Right renal pelvis (tissue), 4 donors: Measurements from ENCODE around the gene LRRC17. TPM values are rescaled to one million over a fixed set of nuclear protein-coding genes. Genes with fewer than 3 reads are reported as not detected.

ENCODE experiments used
- DNase-seq, 4 donors: peaks; one replicate each; pipeline ENCODE4 v3.0.0-alpha.2; 2013; ENCODE audit warnings: low read depth in 4 of 4, low spot score in 3 of 4, missing footprints in 1 of 4
- polyA plus RNA-seq, 4 donors: library from polyadenylated mRNA; unstranded; fragments of 120-200 nt; gene quantifications; one replicate each; pipeline ENCODE4 v1.2.1, GENCODE V29; 2013; ENCODE audit not compliant: insufficient read length in 4 of 4

LRRC17 gene
- polyA plus RNA-seq, 4 donors, result 75.0 to 97.2 (median 87.6) TPM

DNA sequence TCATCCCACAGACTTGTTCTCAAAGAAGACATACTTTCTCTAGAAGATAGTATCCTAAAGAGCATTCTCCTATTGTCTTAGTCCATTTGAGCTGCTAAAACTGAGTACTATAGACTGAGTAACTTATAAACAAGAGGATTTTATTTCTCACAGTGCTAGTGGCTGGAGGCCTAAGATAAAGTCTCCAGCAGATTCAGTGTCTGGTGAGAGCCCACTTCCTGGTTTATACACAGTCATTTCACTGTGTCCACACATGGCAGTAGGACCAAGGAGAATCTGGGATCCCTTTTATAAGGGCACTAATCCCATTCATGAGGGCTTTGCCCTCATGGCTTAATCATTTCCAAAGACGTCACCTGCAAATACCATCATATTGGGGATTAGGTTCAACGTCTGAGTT, 68.7 kb downstream of the LRRC17 start:
- DNase-seq, result no peak

DNA sequence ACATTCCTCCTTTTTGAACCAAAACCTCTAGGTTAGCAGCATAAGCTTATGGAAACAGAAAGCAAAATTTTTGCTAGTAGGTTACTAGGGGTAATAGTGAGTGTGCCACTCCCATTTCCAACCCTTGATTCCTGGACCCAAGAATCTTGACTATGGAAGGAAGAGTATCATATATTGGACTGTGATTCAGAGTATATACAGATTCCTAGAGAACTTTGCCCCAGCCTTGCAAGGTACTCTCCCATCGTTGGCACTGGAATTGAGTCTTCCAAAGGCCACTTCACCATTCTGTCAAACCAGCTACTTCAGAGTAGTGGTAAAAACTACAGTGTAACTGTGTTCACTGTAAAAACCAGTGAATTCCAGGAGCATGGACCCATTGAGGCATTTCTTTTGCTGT, 69.4 kb downstream of the LRRC17 start:
- DNase-seq, result no peak

DNA sequence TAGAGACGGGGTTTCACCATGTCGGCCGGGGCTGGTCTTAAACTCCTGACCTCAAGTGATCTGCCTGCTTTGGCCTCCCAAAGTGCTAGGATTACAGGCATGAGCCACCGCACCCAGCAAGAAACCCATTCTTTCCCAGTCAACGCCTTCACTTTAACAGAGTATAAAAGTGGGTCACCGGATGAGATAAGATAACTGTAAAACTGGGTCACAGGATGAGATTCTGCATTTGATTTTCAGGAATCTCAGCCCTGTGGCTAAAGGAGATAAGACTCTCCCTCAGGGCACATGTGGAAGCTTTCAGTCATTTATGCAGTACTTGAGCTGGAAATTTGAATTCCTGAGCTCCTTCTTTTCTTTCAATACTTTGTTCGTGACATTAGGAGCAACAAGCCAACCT, 70.8 kb downstream of the LRRC17 start:
- no peak for DNase-seq

DNA sequence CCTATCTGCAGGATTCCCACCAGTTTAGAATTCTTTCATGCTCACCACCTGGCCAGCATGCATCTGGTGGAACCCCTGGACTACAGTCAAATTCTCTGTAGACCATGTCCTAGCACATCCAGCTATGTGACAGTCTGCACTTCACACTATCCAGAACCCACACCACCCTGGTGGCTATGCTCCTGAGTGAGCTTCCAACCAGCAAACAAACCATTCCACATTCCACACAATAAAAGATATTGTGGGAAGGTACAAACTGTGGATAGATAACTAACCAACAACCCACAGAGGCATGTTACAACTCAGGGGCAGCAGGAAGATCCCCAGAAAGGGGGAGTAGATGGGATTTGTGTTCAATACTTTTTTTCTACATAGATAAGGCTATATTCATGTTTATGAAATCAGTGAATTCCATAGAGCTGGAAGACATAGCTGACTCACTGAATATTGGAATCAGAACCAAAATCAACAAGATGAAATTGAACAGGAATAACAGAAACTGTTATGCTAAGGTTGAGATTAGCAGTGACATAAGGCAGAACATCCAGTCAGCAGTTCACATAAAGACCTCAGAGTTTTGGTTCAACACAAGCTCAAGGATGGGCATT, 72.5 kb downstream of the LRRC17 start:
- no peak for DNase-seq

DNA sequence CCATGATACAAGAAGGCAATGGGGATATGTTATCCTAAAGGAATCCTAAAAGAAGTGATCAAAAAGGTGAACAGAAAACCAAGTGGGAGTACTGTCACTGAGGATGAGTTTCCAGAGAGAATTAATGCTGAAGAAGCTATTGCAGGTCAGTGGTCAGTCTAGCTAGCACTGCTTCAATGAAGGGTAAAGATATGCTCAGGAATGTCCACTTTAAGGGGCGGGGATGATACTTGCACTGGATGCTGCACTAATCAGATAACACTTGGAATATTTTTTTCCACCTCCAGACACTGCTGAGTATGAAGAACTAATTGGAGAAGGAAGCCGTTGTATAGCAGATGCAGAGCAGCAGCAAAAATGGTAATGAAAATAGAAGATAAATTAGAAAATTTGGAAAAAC, 75.3 kb downstream of the LRRC17 start:
- no peak for DNase-seq

DNA sequence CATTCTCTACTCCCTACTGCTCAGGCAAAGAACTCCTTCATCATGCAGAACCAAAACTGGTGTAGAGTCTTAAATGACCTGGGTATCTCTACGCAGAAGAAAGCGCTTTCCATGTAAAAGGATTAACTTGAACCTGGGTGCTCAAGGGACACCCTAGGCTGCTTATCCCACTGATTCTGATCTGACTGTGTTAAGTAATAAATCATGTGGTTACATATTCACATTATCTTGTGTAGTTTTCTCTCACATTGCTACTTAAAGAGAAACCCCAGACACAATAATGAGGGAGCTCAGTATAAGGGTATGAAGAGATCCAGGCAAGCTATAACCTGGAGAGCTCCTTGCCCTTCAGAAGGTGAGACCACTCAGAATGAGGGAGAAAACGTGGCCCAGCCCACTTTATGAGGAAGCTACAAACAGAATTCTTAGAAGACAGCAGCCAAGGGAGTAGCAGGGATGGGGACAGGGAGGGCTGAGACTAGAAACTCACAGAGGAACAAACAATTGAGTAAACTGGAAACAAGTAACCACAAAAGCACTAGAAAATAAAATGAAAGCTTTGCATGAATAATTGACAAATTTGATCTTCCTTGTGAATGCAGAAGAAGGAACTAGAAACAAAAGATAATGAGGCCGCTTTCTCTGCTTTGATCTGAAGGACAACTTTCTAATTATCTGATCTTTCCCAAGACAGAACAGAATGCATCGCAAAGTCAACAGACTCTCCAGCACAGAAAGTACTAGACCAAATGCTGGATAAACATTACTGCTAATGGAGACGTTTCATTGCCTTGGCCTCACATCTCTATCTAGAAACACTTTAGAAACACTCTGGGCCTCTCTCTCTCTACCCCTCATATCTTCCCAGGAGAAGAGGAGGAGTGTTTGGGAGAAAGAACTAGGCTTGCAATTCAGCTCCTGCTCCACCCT, 76.1 kb downstream of the LRRC17 start:
- no peak for DNase-seq

DNA sequence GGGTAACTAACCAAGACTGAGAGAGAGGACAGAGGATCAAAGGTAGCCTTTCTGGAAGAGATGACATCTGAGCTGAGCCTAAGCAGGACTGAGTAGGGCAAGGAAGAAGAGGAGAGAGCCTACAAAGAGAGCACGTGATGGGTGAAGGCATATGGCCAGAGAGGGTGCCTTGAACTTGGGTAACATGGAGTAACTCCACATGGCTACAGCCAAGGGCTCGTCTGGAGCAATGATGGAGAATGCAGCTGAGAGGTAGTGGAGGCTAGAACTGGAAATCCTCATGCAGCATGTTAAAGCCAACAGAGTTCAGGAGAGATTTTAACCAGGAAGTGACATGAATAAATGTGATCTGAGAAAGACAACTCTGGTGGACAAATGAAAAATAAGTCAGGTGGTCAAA, 77.8 kb downstream of the LRRC17 start:
- no peak for DNase-seq

DNA sequence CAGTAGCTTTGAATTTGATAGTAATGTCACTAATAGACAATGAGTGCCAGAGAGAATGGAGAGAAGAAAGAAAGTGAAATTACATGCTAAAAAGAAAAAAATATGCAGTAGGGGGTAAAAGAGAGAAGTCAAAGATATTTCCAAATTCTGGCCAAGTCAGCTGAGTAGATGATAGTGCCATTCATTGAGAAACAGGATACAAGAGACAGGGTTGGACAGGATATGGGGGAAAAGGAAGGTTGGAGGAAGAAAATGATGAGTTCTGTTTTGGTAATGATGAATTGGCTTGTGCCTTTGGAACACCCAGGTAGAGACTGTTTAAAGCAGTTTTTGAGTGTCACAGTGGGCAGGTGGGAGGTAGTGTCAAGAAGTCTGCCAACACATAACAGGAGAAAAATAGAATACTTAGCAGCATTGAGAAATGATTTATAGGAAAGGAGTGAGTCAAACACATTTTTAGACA, 78.3 kb downstream of the LRRC17 start:
- no peak for DNase-seq

DNA sequence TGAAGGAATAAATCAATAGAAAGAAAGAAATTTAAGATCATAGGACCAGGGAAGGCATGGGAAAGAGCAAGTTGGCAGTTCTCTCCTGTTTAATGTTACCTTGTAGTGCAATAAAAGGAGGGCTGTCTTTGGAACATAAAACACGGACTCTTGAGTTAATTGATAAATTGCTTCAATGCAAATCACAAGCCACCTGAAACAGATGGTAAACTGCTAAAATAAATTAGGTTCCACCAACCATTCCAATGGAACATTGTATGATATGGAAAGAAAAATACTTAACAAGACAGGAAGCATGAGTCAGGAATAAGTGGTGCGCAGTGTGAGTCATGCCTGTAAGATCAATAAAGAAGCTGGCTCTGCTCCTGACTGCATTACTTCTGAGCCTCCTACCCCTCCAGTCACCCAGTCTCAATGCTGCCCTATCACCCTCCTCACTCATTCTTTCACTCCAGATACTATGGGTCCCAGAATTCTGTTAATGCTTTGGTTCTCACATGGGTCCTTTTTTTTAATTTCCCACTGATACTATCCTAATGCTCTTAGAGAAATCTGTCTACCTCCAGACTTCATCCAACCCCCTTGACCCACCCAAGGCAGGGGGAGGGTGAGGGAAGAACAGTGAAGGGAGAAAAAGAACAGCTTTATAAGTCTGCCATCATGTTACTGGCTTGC, 78.9 kb downstream of the LRRC17 start:
- no peak for DNase-seq

DNA sequence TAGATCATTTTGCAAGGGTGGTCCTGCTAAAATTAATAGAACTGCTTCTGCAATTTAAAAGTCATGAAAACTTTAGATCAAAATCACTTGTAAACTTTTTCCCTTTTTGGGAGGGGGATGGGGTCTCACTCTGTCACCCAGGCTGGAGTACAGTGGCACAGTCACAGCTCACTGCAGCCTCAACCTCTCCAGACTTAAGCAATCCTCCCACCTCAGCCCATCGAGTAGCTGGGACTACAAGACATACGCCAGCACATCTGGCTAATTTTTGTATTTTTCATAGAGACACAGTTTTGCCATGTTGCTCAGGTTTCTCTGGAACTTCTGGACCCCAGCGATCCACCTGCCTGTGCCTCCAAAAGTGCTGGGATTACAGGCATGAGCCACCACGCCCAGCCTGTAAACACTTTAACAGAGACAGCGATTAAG, 79.7 kb downstream of the LRRC17 start:
- DNase-seq, result no peak

DNA sequence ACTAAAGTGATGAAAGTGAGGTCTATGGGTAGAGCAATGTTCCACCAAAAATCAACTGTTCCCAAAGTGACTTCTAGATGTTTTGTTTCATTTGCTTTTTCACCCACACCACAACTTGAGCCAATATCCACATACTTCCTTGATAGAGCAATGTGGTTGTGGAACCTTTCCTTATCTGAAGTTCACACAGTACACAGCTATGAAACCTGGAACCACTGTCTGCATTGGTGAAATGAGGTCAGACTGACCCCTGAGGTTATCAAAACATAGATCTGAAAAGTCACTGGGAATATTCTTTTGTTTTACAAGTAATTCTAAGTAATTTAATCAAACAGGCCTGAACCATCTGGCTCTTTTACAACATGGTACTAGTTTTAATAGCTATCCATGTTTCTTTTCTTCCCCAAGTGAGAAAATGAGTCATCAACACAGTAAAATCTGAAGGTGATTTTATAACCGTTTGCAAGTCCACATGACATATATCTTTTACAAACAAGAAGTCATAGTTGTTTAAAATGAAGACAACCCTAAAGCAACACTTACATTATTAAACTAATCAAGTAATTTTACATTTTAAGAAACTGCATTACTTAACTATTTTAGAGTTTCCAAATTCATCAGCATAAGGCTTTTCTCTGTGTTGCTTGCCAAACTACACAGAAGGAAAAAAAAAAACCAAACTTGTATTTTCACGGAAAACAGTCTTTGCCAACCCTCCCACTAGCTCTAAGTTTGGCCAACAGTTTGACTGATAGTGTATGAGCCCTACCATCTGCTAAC, 80.3 kb downstream of the LRRC17 start:
- DNase-seq, result peak; percentile 16 to 31 (median 22)

DNA sequence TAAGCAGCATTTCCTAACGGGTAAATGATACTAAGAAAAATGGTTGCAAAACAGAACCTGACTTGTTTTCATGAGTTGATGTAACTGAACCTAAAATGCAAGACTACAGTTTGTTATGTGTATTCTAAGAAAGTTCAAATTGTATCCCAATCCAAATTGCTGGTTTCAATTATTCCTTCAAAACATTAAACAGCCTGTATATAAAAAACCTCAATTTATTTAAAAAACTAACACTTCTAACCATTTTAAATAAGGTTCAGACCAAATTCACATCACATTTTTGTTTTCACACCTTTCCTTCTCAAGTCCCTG, 80.9 kb downstream of the LRRC17 start:
- DNase-seq, result no peak

DNA sequence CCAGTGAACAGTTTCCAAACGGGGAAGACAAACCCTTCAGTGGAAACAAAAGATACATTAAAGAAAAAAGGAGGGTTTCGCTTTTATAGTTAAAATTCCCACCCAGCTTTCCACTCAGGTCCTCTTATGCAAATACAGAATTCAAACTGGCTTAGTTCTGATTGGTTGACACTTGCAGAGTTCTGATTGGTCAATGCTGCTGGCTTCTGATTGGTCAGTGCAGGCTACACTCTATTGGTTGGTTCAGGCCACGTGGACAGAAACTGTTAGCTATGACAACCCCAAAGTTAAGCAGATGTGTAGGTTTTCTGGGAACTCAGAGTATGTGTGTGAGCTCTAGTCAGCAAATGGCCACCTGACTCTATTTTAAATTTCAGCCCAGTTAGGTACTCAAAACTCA, 81.8 kb downstream of the LRRC17 start:
- no peak for DNase-seq

Other genes with a start within 250 kb of the LRRC17 start
- gene POLR2J2, start 241.3 kb upstream of the LRRC17 start, polyA plus RNA-seq, result 1 to 10 TPM; 1.3 to 3.1 (median 2.2) TPM
- gene FAM185A, start 164.0 kb upstream of the LRRC17 start, polyA plus RNA-seq, result 10 to 100 TPM; 10.1 to 12.3 (median 10.8) TPM
- gene FBXL13, start 161.8 kb downstream of the LRRC17 start, polyA plus RNA-seq, result 1 to 10 TPM; 2.0 to 3.7 (median 2.9) TPM
- gene ARMC10, start 162.1 kb downstream of the LRRC17 start, polyA plus RNA-seq, result 10 to 100 TPM; 60.0 to 68.1 (median 65.1) TPM
- 10 to 100 TPM; 31.2 to 47.6 (median 40.0) TPM for gene NAPEPLD, start 236.1 kb downstream of the LRRC17 start, polyA plus RNA-seq